Neutrophil (primary cell): Measurements from ENCODE around the gene PAX3.
A peak's percentile ranks its signal among the peaks of the same experiment; 100 is the strongest.

Experiments
- H3K27ac ChIP-seq: fragments of 200-600 bp; sonication (generic); 2 replicates; pipeline ENCODE4 v1.5.1; 2016; ENCODE audit warnings: mild to moderate bottlenecking, moderate library complexity
- H3K27me3 ChIP-seq: fragments of 200-600 bp; sonication (generic); 2 replicates; pipeline ENCODE4 v1.6.0; 2016; ENCODE audit warnings: mild to moderate bottlenecking
- H3K36me3 ChIP-seq: fragments of 200-600 bp; sonication (generic); 2 replicates; pipeline ENCODE4 v1.5.1; 2017
- H3K4me1 ChIP-seq, 2 experiments: fragments of 200-600 bp in 1 of 2; sonication (generic) in 1 of 2; 1 replicate in 1 of 2; 2 replicates in 1 of 2; pipeline versions ENCODE4 v1.5.1 to v1.6.1; 2013 to 2016; ENCODE audit warnings: low read depth in 1 of 2, low read length in 1 of 2, mild to moderate bottlenecking in 1 of 2, moderate library complexity in 1 of 2; ENCODE audit not compliant: control insufficient read depth in 1 of 2, insufficient read depth in 1 of 2
- H3K4me3 ChIP-seq, 2 experiments: fragments of 200-600 bp in 1 of 2; sonication (generic) in 1 of 2; 1 replicate in 1 of 2; 2 replicates in 1 of 2; pipeline ENCODE4 v1.5.1; 2013 to 2016; ENCODE audit warnings: low read depth in 1 of 2, low read length in 1 of 2, mild to moderate bottlenecking in 1 of 2, moderate library complexity in 1 of 2
- H3K9me3 ChIP-seq: fragments of 200-600 bp; sonication (generic); 2 replicates; pipeline ENCODE4 v1.5.1; 2016
- CTCF ChIP-seq: fragments of 200-600 bp; sonication (generic); IDR thresholded peaks from 2 replicates; pipeline ENCODE4 v1.5.1; 2016; ENCODE audit warnings: antibody characterized with exemption

Gene PAX3

GRCh38 chr2:222298001-222298310 is 842 bp downstream of the PAX3 start:
- Histone ChIP-seq H3K9me3 (peaks cover 5% of the 10 kb centered on the region), H3K4me1 (peaks cover 84 to 88% of the 10 kb centered on the region in 2 experiments), H3K4me3 (peak overlapping the region; percentile 43 to 49), H3K27me3 (peaks cover 100% of the 10 kb centered on the region), H3K36me3 (no peaks in the 10 kb centered on the region), H3K27ac (no peak overlapping the region)
- no peak for TF ChIP-seq CTCF

DNA sequence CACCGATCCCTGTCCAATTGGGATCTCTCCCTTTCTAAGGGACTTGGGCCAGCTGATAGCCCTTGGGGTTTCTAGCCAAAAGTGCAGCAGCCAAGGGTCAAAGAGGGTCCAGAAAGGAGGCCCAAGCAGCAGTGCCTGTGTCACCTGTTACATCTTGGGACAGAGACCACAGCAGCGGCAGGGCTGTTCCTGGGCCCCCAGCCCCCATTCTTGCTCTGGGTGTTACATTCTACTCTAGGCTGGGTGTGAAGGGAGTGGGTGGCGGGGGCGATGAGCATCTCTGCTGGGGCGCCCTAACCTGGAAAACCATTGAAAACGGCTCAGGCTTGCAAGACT is 1.2 kb downstream of the PAX3 start:
- TF ChIP-seq CTCF, result no peak
- Histone ChIP-seq H3K36me3 (no peaks in the 10 kb centered on the region), H3K27me3 (peaks cover 100% of the 10 kb centered on the region), H3K4me1 (peaks cover 80 to 84% of the 10 kb centered on the region in 2 experiments), H3K27ac (no peak overlapping the region), H3K4me3 (no peak overlapping the region), H3K9me3 (peaks cover 5% of the 10 kb centered on the region)

- Histone ChIP-seq H3K27ac (no peak overlapping the region), H3K4me1 (peaks cover 75 to 79% of the 10 kb centered on the region in 2 experiments), H3K4me3 (peak overlapping the region in 1 of 2 experiments; percentile 25)
Observed at GRCh38 chr2:222296911-222297599, 1.7 kb downstream of the PAX3 start.

GRCh38 chr2:222296311-222296741 is 2.5 kb downstream of the PAX3 start:
- H3K9me3 ChIP-seq, result no peaks in the 10 kb centered on the region
- no peaks in the 10 kb centered on the region for H3K36me3 ChIP-seq
- H3K4me1 ChIP-seq, result peaks cover 68 to 73% of the 10 kb centered on the region in 2 experiments
- H3K4me3 ChIP-seq, result peak overlapping the region in 1 of 2 experiments; percentile 25
- H3K27ac ChIP-seq, result no peak overlapping the region
- peaks cover 100% of the 10 kb centered on the region for H3K27me3 ChIP-seq
- no peak for TF ChIP-seq CTCF

More at GRCh38 chr2:222296911-222297599, 1.7 kb downstream of the PAX3 start:
- Histone ChIP-seq H3K36me3 (no peaks in the 10 kb centered on the region), H3K27me3 (peaks cover 100% of the 10 kb centered on the region), H3K9me3 (peaks cover under 1% of the 10 kb centered on the region)
- TF ChIP-seq CTCF, result no peak

- TF ChIP-seq CTCF, result no peak
- H3K9me3 ChIP-seq, result no peaks in the 10 kb centered on the region
- no peaks in the 10 kb centered on the region for H3K36me3 ChIP-seq
- peaks cover 100% of the 10 kb centered on the region for H3K27me3 ChIP-seq
- H3K27ac ChIP-seq, result no peak overlapping the region
- peak overlapping the region; percentile 12 to 53 for H3K4me3 ChIP-seq
- peaks cover 63 to 66% of the 10 kb centered on the region in 2 experiments for H3K4me1 ChIP-seq
Observed at GRCh38 chr2:222295368-222296062, 3.3 kb downstream of the PAX3 start.
